ENCODE results near the gene DPP10. TPM values are rescaled to one million over a fixed set of nuclear protein-coding genes. Genes with fewer than 3 reads are reported as not detected.

The DPP10 gene
- total RNA-seq, 3 donors from 2014 or later (not counting 1 experiment from before 2014, with no cell fraction given) = not detected

DNA sequence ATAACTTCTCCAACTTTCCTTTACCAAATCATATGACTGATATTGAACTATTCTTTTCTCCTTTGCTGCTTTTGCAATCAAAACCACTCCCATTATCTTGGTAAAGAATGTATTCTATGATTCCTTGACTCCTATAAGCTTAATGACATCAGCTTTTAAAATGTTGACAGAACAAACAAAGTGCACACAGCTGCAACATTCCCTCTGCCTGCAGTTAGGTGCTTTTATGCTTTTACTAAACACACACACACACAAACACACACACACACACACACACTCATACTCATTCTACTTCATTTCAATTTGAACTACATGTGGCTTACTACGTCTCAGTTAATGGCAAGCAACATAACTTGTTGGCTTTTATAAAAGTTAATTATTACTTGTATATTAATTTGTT, 946.6 kb downstream of the DPP10 start:
- Histone ChIP-seq H3K4me3 (ENCODE audit: low read length) (no peak overlapping the region), H3K9me3 (ENCODE audit: control insufficient read depth, insufficient read depth, low read length) (peaks cover 6% of the 10 kb centered on the region), H3K27ac (ENCODE audit: low read length) (no peak overlapping the region), H3K4me1 (ENCODE audit: control insufficient read depth, insufficient read depth, low read length) (no peaks in the 10 kb centered on the region), H3K36me3 (ENCODE audit: control insufficient read depth, insufficient read depth, low read length) (no peaks in the 10 kb centered on the region), H3K27me3 (ENCODE audit: control insufficient read depth, insufficient read depth, low read length) (no peaks in the 10 kb centered on the region)
- H3K4me3 Mint-ChIP-seq = no peak overlapping the region
- H3K9me3 Mint-ChIP-seq = peaks cover 15 to 18% of the 10 kb centered on the region in 2 donors
- intact Hi-C loops (cut with micrococcal nuclease) = no loop called here
- no peak for ATAC-seq
- no peaks in the 10 kb centered on the region for H3K27me3 Mint-ChIP-seq (ENCODE audit: low read depth in 2 of 2)
- no peaks in the 10 kb centered on the region for H3K4me1 Mint-ChIP-seq
- no peaks in the 10 kb centered on the region for H3K36me3 Mint-ChIP-seq
- no CpG with 5 or more reads among the region's 1 CpG for WGBS (ENCODE audit: insufficient coverage)
- TF ChIP-seq, protein P1, sequence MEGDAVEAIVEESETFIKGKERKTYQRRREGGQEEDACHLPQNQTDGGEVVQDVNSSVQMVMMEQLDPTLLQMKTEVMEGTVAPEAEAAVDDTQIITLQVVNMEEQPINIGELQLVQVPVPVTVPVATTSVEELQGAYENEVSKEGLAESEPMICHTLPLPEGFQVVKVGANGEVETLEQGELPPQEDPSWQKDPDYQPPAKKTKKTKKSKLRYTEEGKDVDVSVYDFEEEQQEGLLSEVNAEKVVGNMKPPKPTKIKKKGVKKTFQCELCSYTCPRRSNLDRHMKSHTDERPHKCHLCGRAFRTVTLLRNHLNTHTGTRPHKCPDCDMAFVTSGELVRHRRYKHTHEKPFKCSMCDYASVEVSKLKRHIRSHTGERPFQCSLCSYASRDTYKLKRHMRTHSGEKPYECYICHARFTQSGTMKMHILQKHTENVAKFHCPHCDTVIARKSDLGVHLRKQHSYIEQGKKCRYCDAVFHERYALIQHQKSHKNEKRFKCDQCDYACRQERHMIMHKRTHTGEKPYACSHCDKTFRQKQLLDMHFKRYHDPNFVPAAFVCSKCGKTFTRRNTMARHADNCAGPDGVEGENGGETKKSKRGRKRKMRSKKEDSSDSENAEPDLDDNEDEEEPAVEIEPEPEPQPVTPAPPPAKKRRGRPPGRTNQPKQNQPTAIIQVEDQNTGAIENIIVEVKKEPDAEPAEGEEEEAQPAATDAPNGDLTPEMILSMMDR (IDR thresholded peaks at IDR 0.05) = no peak
- no peak overlapping the region for H3K27ac Mint-ChIP-seq
- no peak for DNase-seq

DNA sequence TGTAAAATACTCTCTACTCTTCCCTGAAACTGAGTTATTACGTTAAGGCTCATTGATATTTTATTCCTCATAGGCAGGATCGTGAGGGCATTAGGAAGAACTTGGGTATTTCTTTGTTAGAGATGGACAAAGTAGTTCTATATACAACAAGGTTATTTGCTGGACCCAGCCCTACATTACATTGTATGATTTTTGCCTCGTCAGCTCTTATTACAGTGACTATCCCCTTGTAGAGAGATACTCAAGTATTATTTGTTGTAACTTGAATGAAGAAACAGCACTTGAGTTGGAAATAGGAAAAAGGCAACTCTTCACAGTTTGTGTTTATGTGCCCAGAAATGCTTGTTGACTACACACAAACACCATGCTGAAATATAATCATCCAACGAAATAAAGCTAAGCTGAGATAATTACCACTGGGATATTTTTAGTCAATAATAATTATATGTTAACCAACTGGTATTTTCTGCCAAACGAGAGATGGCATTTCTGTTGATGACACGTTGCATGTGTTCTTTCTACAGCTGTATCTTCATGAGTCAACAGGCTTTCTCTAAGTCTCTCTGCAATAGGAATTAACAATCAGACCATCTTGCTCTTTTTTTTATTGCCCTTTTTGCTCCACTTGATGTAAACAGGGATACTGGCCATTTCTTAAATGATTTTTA, 947.6 kb downstream of the DPP10 start:
- H3K4me3 Mint-ChIP-seq = no peak overlapping the region
- intact Hi-C loops (cut with micrococcal nuclease) = no loop called here
- peaks cover 7 to 11% of the 10 kb centered on the region in 2 donors for H3K9me3 Mint-ChIP-seq
- Histone ChIP-seq H3K4me1 (ENCODE audit: control insufficient read depth, insufficient read depth, low read length) (no peaks in the 10 kb centered on the region), H3K9me3 (ENCODE audit: control insufficient read depth, insufficient read depth, low read length) (peaks cover 6% of the 10 kb centered on the region), H3K4me3 (ENCODE audit: low read length) (no peak overlapping the region), H3K27me3 (ENCODE audit: control insufficient read depth, insufficient read depth, low read length) (no peaks in the 10 kb centered on the region), H3K36me3 (ENCODE audit: control insufficient read depth, insufficient read depth, low read length) (no peaks in the 10 kb centered on the region), H3K27ac (ENCODE audit: low read length) (no peak overlapping the region)
- ATAC-seq (no peak), DNase-seq (no peak)
- no peaks in the 10 kb centered on the region for H3K36me3 Mint-ChIP-seq
- no peak overlapping the region for H3K27ac Mint-ChIP-seq
- 89% methylated on average over 2 of the region's 6 CpGs for WGBS (ENCODE audit: insufficient coverage)
- no peaks in the 10 kb centered on the region for H3K4me1 Mint-ChIP-seq
- TF ChIP-seq, protein P1 (IDR thresholded peaks at IDR 0.05) = no peak
- no peaks in the 10 kb centered on the region for H3K27me3 Mint-ChIP-seq (ENCODE audit: low read depth in 2 of 2)

DNA sequence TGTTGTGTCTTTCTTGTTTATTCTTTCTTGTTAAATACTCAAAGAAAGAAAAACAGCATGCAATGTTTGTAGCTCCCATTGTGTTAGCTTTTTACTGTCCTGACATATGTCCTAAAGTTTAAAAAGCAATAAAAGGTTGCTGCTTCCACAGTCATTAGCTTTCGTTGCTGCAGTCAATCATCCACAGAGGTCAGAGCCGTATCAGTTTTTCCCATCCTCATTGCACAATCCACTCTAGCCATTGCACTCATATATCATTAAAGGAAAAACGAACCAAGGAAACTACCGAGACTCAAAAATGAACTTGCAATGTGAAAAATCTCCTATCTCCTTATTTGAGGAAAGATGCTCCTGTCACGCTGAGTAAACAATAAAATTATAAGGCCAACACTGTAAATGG, 954.1 kb downstream of the DPP10 start:
- no peaks in the 10 kb centered on the region for H3K36me3 ChIP-seq (ENCODE audit: control insufficient read depth, insufficient read depth, low read length)
- Mint-ChIP-seq H3K4me1 (no peaks in the 10 kb centered on the region), H3K4me3 (no peak overlapping the region), H3K36me3 (peaks cover 11% of the 10 kb centered on the region), H3K27me3 (ENCODE audit: low read depth in 2 of 2) (no peaks in the 10 kb centered on the region), H3K27ac (no peak overlapping the region), H3K9me3 (peaks cover 9 to 26% of the 10 kb centered on the region in 2 donors)
- H3K27me3 ChIP-seq (ENCODE audit: control insufficient read depth, insufficient read depth, low read length) = no peaks in the 10 kb centered on the region
- no peaks in the 10 kb centered on the region for H3K4me1 ChIP-seq (ENCODE audit: control insufficient read depth, insufficient read depth, low read length)
- 32% methylated on average over 4 of the region's 5 CpGs for WGBS (ENCODE audit: insufficient coverage)
- no peak overlapping the region for H3K27ac ChIP-seq (ENCODE audit: low read length)
- ATAC-seq (no peak), DNase-seq (no peak)
- H3K9me3 ChIP-seq (ENCODE audit: control insufficient read depth, insufficient read depth, low read length) = peaks cover 3% of the 10 kb centered on the region
- H3K4me3 ChIP-seq (ENCODE audit: low read length) = no peak overlapping the region
- TF ChIP-seq, protein P1 (IDR thresholded peaks at IDR 0.05) = no peak
- intact Hi-C loops (cut with micrococcal nuclease) = no loop called here

DNA sequence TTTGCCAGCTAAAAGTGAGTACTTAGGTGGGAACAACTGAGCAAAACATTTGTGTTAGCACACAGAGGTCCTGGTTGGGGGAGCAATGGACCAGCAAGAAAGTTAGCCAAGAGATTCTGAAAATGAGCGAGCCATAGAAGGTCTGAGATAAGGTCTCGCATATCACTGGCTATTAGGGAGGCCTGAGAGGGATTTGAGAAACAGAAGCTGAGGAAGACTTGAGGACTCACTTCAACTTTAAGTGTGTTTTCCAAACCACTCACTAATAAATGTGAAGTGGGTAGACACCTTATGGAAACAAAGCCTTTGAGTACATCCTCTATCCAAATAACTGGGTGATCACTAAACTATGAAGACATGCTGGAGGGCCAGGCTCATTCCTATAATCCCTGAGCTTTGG, 958.5 kb downstream of the DPP10 start:
- Mint-ChIP-seq H3K9me3 (peaks cover 4 to 27% of the 10 kb centered on the region in 2 donors), H3K4me3 (no peak overlapping the region), H3K36me3 (peaks cover 19% of the 10 kb centered on the region), H3K4me1 (no peaks in the 10 kb centered on the region), H3K27me3 (ENCODE audit: low read depth in 2 of 2) (no peaks in the 10 kb centered on the region), H3K27ac (no peak overlapping the region)
- no peak for ATAC-seq
- 96% methylated on average over 2 of the region's 2 CpGs for WGBS (ENCODE audit: insufficient coverage)
- intact Hi-C loops (cut with micrococcal nuclease) = no loop called here
- Histone ChIP-seq H3K27ac (ENCODE audit: low read length) (no peak overlapping the region), H3K4me3 (ENCODE audit: low read length) (no peak overlapping the region), H3K4me1 (ENCODE audit: control insufficient read depth, insufficient read depth, low read length) (no peaks in the 10 kb centered on the region), H3K36me3 (ENCODE audit: control insufficient read depth, insufficient read depth, low read length) (no peaks in the 10 kb centered on the region), H3K9me3 (ENCODE audit: control insufficient read depth, insufficient read depth, low read length) (no peaks in the 10 kb centered on the region), H3K27me3 (ENCODE audit: control insufficient read depth, insufficient read depth, low read length) (no peaks in the 10 kb centered on the region)
- DNase-seq = no peak
- TF ChIP-seq, protein P1 (IDR thresholded peaks at IDR 0.05) = no peak
